Suprapubic skin (tissue), 4 donors: ENCODE results near the gene ACHE. TPM values are rescaled to one million over a fixed set of nuclear protein-coding genes. Genes with fewer than 3 reads are reported as not detected.
"Not testable (repeated sequence)": the region's sequence is repeated elsewhere in the genome, so short reads cannot be mapped to it uniquely, and the experiment has no call there.

Experiments used
- DNase-seq, 2 donors: peaks; one replicate each; pipeline ENCODE4 v3.0.0-alpha.2; 2019; ENCODE audit warnings: low spot score in 2 of 2
- H3K27ac ChIP-seq: fragments of 200-600 bp; sonication (generic); one replicate; pipeline ENCODE4 v1.5.1; 2019
- H3K27me3 ChIP-seq: fragments of 200-600 bp; sonication (generic); one replicate; pipeline ENCODE4 v1.5.1; 2019
- H3K36me3 ChIP-seq: fragments of 200-600 bp; sonication (generic); one replicate; pipeline ENCODE4 v1.5.1; 2019
- H3K4me1 ChIP-seq: fragments of 200-600 bp; sonication (generic); one replicate; pipeline ENCODE4 v1.5.1; 2019
- H3K4me3 ChIP-seq: fragments of 200-600 bp; sonication (generic); one replicate; pipeline ENCODE4 v1.5.1; 2019; ENCODE audit warnings: mild to moderate bottlenecking
- H3K9me3 ChIP-seq: fragments of 200-600 bp; sonication (generic); one replicate; pipeline ENCODE4 v1.5.1; 2019
- EP300 ChIP-seq: sonication (generic); formaldehyde crosslinking; IDR thresholded peaks from one replicate; pipeline ENCODE4 v1.6.1; 2017; ENCODE audit warnings: antibody characterized with exemption
- POLR2A ChIP-seq, 2 donors: fragments of 450-650 bp; IDR thresholded peaks; one replicate each; pipeline ENCODE4 v1.6.1; 2017; ENCODE audit warnings: antibody characterized with exemption in 2 of 2, mild to moderate bottlenecking in 2 of 2, moderate library complexity in 2 of 2
- POLR2AphosphoS5 ChIP-seq, 3 donors: sonication (generic); formaldehyde crosslinking; IDR thresholded peaks; one replicate each; pipeline ENCODE4 v1.6.1; 2017; ENCODE audit warnings: antibody characterized with exemption in 3 of 3
- WGBS: methylation state at CpG from one replicate; pipeline ENCODE4 v1.1.5; 2018; 5-methylcytosine and 5-hydroxymethylcytosine counted together
- total RNA-seq, 4 donors: library from RNA; depleted of rRNA; stranded (reverse); fragments of >200 nt; gene quantifications; one replicate each; pipeline ENCODE4 v1.1.0, GENCODE V29; 2016
- TF ChIP-seq, protein P1 (sequence below), 2 donors: fragments of 200-600 bp in 1 of 2; fragments of 450-650 bp in 1 of 2; sonication (generic) in 1 of 2; IDR thresholded peaks; one replicate each; pipeline ENCODE4 v1.5.1; 2016 to 2019; ENCODE audit warnings: antibody characterized with exemption in 2 of 2, mild to moderate bottlenecking in 1 of 2, moderate library complexity in 1 of 2

ACHE gene
- total RNA-seq, 4 donors from 2014 or later = 0.30 to 2.5 (median 0.81) TPM; not detected in 1

DNA sequence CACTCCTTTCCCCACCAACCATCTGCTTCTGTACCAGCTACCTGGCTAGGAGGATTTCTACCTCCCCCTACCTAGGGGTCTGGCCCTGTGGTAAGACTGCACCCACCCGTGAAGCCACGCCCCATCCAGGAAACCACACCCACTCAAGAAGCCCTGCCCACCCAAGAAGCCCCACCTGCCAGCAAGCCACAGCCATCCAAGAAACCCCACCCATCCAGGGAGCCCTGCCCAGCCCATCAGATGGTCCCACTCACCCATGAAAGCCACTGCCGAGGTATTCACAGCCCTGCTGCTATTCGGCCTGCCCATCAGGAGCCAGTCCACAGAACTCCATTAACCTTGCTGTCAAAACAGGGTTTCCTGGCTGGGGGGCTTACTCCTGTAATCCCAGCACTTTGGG lies 38.0 kb upstream of the ACHE start:
- WGBS = 55% methylated on average over 4 of the region's 4 CpGs
- Histone ChIP-seq H3K36me3 (no peaks in the 10 kb centered on the region), H3K4me1 (no peaks in the 10 kb centered on the region), H3K27ac (no peak overlapping the region), H3K9me3 (no peaks in the 10 kb centered on the region), H3K4me3 (no peak overlapping the region), H3K27me3 (peaks cover 3% of the 10 kb centered on the region)
- no peak for DNase-seq
- TF ChIP-seq POLR2A (IDR thresholded peaks at IDR 0.05) (no peak), EP300 (no peak), POLR2AphosphoS5 (IDR thresholded peaks at IDR 0.05) (no peak)
- TF ChIP-seq, protein P1, sequence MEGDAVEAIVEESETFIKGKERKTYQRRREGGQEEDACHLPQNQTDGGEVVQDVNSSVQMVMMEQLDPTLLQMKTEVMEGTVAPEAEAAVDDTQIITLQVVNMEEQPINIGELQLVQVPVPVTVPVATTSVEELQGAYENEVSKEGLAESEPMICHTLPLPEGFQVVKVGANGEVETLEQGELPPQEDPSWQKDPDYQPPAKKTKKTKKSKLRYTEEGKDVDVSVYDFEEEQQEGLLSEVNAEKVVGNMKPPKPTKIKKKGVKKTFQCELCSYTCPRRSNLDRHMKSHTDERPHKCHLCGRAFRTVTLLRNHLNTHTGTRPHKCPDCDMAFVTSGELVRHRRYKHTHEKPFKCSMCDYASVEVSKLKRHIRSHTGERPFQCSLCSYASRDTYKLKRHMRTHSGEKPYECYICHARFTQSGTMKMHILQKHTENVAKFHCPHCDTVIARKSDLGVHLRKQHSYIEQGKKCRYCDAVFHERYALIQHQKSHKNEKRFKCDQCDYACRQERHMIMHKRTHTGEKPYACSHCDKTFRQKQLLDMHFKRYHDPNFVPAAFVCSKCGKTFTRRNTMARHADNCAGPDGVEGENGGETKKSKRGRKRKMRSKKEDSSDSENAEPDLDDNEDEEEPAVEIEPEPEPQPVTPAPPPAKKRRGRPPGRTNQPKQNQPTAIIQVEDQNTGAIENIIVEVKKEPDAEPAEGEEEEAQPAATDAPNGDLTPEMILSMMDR (IDR thresholded peaks at IDR 0.05) = no peak

- no peak for TF ChIP-seq POLR2AphosphoS5 (IDR thresholded peaks at IDR 0.05)
- TF ChIP-seq, protein P1 (IDR thresholded peaks at IDR 0.05) = no peak
- TF ChIP-seq POLR2A (IDR thresholded peaks at IDR 0.05) = no peak
- no peak for TF ChIP-seq EP300
- no peak overlapping the region for H3K4me3 ChIP-seq
- no peaks in the 10 kb centered on the region for H3K9me3 ChIP-seq
- H3K27ac ChIP-seq = no peak overlapping the region
- H3K4me1 ChIP-seq = no peaks in the 10 kb centered on the region
- WGBS = 100% methylated on average over 1 of the region's 1 CpG
- DNase-seq = no peak
- no peaks in the 10 kb centered on the region for H3K36me3 ChIP-seq
- H3K27me3 ChIP-seq = peaks cover 3% of the 10 kb centered on the region
These were observed 34.1 kb upstream of the ACHE start for GRCh38 chr7:100929808-100930174.

DNA sequence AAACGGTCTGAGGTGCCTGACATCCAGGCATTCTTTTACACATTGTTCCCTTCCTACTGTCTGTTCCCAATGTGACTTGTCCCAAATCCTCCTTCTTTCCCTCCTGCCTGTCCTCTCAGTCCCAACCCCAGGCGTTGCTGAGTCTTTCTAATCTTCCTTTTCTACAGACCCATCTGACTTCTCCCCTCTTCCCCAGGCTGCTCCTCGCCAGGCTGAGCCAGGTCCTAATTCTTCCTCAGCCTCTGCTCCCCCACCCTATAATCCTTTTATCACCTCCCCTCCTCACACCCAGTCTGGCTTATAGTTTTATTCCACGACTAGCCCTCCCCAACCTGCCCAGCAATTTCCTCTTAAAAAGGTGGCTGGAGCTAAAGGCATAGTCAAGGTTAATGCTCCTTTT lies 27.9 kb upstream of the ACHE start:
- H3K27me3 ChIP-seq, H3K4me1 ChIP-seq, H3K9me3 ChIP-seq, H3K4me3 ChIP-seq, H3K27ac ChIP-seq, H3K36me3 ChIP-seq, DNase-seq: not testable (repeated sequence)
- WGBS = 57% methylated on average over 4 of the region's 4 CpGs

GRCh38 chr7:100921039-100921438 lies 25.4 kb upstream of the ACHE start:
- TF ChIP-seq, protein P1 (IDR thresholded peaks at IDR 0.05) = no peak
- TF ChIP-seq EP300 = no peak
- no peak for TF ChIP-seq POLR2A (IDR thresholded peaks at IDR 0.05)
- no peak for TF ChIP-seq POLR2AphosphoS5 (IDR thresholded peaks at IDR 0.05)
- H3K27ac ChIP-seq = no peak overlapping the region
- no peaks in the 10 kb centered on the region for H3K36me3 ChIP-seq

GRCh38 chr7:100919779-100920437 lies 24.2 kb upstream of the ACHE start:
- H3K27me3 ChIP-seq, H3K36me3 ChIP-seq, DNase-seq, H3K27ac ChIP-seq, H3K9me3 ChIP-seq, H3K4me1 ChIP-seq, H3K4me3 ChIP-seq: not testable (repeated sequence)
- WGBS = 75% methylated on average over 9 of the region's 9 CpGs

More at GRCh38 chr7:100921039-100921438, 25.4 kb upstream of the ACHE start:
- Histone ChIP-seq H3K4me3 (no peak overlapping the region), H3K9me3 (no peaks in the 10 kb centered on the region), H3K27me3 (no peaks in the 10 kb centered on the region), H3K4me1 (no peaks in the 10 kb centered on the region)
- no peak for DNase-seq

- H3K9me3 ChIP-seq, DNase-seq, H3K27ac ChIP-seq: not testable (repeated sequence)
These were observed 23.6 kb upstream of the ACHE start for GRCh38 chr7:100919335-100919734.

DNA sequence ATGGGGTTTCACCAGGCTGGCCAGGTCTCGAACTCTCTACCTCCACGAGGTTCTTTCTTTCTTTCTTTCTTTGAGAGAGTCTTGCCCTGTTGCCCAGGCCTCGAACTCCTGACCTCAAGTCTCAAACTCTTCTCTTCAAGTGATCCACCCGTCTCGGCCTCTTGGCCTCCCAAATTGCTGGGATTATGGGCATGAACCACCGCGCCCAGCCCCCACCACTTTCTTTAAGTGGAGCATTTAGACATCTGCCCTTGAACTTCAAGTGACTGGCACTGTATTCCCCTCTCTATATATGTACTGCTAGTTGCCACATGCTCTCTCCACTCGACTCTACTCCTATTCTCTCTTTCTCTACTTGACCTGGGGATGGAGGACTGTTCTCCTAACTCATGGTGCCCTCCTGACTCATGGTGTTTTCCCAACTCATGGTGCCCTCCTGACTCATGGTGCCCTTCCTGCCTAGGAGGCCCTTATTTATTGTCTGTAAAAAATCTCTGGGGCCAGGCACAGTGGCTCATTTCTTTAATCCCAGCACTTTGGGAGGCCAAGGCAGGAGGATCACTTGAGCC lies 19.3 kb upstream of the ACHE start:
- no peak for DNase-seq
- no peak for TF ChIP-seq POLR2A (IDR thresholded peaks at IDR 0.05)
- TF ChIP-seq, protein P1 (IDR thresholded peaks at IDR 0.05) = no peak
- no peak for TF ChIP-seq EP300
- TF ChIP-seq POLR2AphosphoS5 (IDR thresholded peaks at IDR 0.05) = no peak
- no peaks in the 10 kb centered on the region for H3K27me3 ChIP-seq
- no peaks in the 10 kb centered on the region for H3K36me3 ChIP-seq
- no peaks in the 10 kb centered on the region for H3K9me3 ChIP-seq
- H3K4me3 ChIP-seq = no peak overlapping the region
- WGBS = 81% methylated on average over 8 of the region's 8 CpGs
- H3K27ac ChIP-seq = no peak overlapping the region
- H3K4me1 ChIP-seq = no peaks in the 10 kb centered on the region

More at GRCh38 chr7:100919335-100919734, 23.6 kb upstream of the ACHE start:
- not testable (repeated sequence) for H3K4me3 ChIP-seq, H3K4me1 ChIP-seq, H3K27me3 ChIP-seq, H3K36me3 ChIP-seq
- whole genome bisulfite sequencing = 85% methylated on average over 5 of the region's 5 CpGs
